Thyroid gland (tissue), 4 donors: ENCODE data around the gene WDPCP.

Source experiments
- POLR2A ChIP-seq, 2 donors: fragments of 450-650 bp; IDR thresholded peaks; one replicate each; pipeline ENCODE4 v1.6.1; 2017; ENCODE audit warnings: antibody characterized with exemption in 2 of 2, mild to moderate bottlenecking in 2 of 2, moderate library complexity in 1 of 2
- TF ChIP-seq, protein P1 (sequence below), 6 experiments: fragments of 200-600 bp in 3 of 6; fragments of 450-650 bp in 3 of 6; sonication (generic) in 3 of 6; IDR thresholded peaks; one replicate each; pipeline ENCODE4 v1.5.1; 2016 to 2019; ENCODE audit warnings: antibody characterized with exemption in 6 of 6, mild to moderate bottlenecking in 2 of 6, inconsistent platforms in 1 of 6, moderate library complexity in 1 of 6

DNA sequence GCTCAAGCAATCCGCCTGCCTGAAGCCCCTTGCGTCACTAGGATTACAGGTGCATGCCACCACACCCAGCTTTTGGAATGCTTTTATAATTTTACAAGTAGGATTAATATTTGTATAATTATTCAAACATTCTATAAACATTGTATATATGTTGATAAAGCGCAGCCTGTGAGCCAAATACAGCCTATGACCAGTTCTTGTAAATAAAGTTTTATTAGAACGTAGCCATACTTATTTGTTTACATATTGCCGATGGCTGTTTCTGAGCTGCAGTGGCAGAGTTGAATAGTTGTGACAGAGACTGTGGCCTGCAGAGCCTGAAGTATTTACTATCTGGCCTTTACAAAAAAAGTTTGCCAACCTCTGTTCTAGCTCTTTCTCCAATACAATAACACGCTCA lies 305.0 kb downstream of the WDPCP start:
- TF ChIP-seq, protein P1, sequence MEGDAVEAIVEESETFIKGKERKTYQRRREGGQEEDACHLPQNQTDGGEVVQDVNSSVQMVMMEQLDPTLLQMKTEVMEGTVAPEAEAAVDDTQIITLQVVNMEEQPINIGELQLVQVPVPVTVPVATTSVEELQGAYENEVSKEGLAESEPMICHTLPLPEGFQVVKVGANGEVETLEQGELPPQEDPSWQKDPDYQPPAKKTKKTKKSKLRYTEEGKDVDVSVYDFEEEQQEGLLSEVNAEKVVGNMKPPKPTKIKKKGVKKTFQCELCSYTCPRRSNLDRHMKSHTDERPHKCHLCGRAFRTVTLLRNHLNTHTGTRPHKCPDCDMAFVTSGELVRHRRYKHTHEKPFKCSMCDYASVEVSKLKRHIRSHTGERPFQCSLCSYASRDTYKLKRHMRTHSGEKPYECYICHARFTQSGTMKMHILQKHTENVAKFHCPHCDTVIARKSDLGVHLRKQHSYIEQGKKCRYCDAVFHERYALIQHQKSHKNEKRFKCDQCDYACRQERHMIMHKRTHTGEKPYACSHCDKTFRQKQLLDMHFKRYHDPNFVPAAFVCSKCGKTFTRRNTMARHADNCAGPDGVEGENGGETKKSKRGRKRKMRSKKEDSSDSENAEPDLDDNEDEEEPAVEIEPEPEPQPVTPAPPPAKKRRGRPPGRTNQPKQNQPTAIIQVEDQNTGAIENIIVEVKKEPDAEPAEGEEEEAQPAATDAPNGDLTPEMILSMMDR (IDR thresholded peaks at IDR 0.05): no peak
- TF ChIP-seq POLR2A (IDR thresholded peaks at IDR 0.05): no peak
